Activated T-helper 2 cell treated with anti-CD3 and anti-CD28 coated beads, Interferon-gamma antibody, Interleukin-2, Interleukin-4, amounts not matched to agents 10 μg/mL and 5 μg/mL and 100 μg/mL, durations not matched to agents 14 hours and 24 hours and 36 hours (primary cell): ENCODE measurements around the gene SLC7A8. TPM values are rescaled to one million over a fixed set of nuclear protein-coding genes. Genes with fewer than 3 reads are reported as not detected.

Experiments
- DNase-seq: peaks from one replicate; pipeline ENCODE4 v3.0.0; 2021; ENCODE audit warnings: low spot score
- H3K27ac Mint-ChIP-seq: one replicate; pipeline ENCODE4 v1.8.0; 2021; ENCODE audit warnings: mixed read lengths
- H3K27me3 Mint-ChIP-seq: one replicate; pipeline ENCODE4 v1.8.0; 2021; ENCODE audit warnings: low read depth, mixed read lengths
- H3K36me3 Mint-ChIP-seq: one replicate; pipeline ENCODE4 v1.8.0; 2021; ENCODE audit warnings: low read depth, mixed read lengths
- H3K4me1 Mint-ChIP-seq: one replicate; pipeline ENCODE4 v1.8.0; 2021; ENCODE audit warnings: low read depth, mixed read lengths
- H3K4me3 Mint-ChIP-seq: one replicate; pipeline ENCODE4 v1.8.0; 2021; ENCODE audit warnings: low read depth, mild to moderate bottlenecking, moderate library complexity, mixed read lengths
- H3K9me3 Mint-ChIP-seq: one replicate; pipeline ENCODE4 v1.8.0; 2021; ENCODE audit warnings: mixed read lengths
- intact Hi-C: fragments of 100-400 bp; cut with micrococcal nuclease; formaldehyde crosslinking; loops from one replicate; pipeline ENCODE4 v1.15.1; 2023
- total RNA-seq: library from RNA; stranded (reverse); gene quantifications from 2 replicates; pipeline ENCODE4 v1.2.3, GENCODE V29; 2022

The SLC7A8 gene
- total RNA-seq, 1 donor from 2014 or later, result 5.3 TPM

DNA sequence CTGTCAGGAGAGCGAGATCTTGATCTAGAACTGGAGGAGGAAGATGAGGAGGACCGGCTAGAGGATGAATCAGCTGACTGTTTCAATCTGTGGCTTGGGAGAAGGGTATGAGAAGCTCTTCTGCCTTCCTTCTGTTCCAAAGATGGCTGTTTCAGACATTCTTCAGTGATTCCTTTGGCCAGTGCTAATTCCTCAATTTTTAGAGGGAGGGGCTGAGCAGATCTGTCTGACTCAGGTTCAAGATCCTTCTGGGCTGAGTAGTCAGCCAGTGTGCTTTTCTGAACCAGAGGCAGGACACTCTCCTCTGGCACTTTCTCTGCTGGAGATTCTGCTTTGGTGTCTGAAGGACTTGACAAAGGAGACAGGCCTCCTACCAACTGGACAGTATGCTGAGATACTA is 103.7 kb downstream of the SLC7A8 start:
- Mint-ChIP-seq H3K27ac (no peak overlapping the region), H3K27me3 (no peaks in the 10 kb centered on the region), H3K4me3 (no peak overlapping the region), H3K9me3 (no peaks in the 10 kb centered on the region), H3K4me1 (peaks cover 5% of the 10 kb centered on the region), H3K36me3 (peaks cover 70% of the 10 kb centered on the region)
- intact Hi-C loops, result no loop called here
- no peak for DNase-seq

- H3K9me3 Mint-ChIP-seq, result no peaks in the 10 kb centered on the region
- peaks cover 72% of the 10 kb centered on the region for H3K36me3 Mint-ChIP-seq
- H3K4me1 Mint-ChIP-seq, result peaks cover 3% of the 10 kb centered on the region
- no peak overlapping the region for H3K4me3 Mint-ChIP-seq
- no peak for DNase-seq
- intact Hi-C loops, result no loop called here
- no peak overlapping the region for H3K27ac Mint-ChIP-seq
- H3K27me3 Mint-ChIP-seq, result no peaks in the 10 kb centered on the region
These were observed 104.8 kb downstream of the SLC7A8 start for GRCh38 chr14:23078692-23079116.

DNA sequence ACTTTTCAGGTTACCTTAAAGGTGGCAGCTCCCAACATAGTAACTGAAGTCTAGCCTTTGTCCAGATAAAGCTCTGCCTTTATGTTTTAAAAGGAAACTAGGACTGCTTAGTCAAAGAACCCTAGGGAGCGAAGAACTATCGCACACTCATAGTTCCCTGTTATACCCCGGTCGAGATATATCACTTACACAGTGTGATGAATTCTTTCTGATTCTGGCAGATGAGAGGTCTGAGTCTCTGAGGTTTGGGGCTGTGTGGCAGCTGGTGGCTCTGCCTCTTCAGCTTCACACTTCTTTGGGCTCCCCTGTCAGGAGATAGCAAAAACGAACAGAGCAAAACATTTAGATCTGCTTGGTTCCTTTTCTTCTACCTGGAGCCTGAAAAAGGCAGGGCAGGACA is 105.5 kb downstream of the SLC7A8 start:
- Mint-ChIP-seq H3K36me3 (peaks cover 74% of the 10 kb centered on the region), H3K4me3 (no peak overlapping the region), H3K27ac (no peak overlapping the region), H3K9me3 (no peaks in the 10 kb centered on the region), H3K4me1 (peaks cover 3% of the 10 kb centered on the region), H3K27me3 (no peaks in the 10 kb centered on the region)
- intact Hi-C loops, result no loop called here
- no peak for DNase-seq

GRCh38 chr14:23076785-23077408 is 106.6 kb downstream of the SLC7A8 start:
- H3K27me3 Mint-ChIP-seq, result no peaks in the 10 kb centered on the region

More at GRCh38 chr14:23076785-23077408, 106.6 kb downstream of the SLC7A8 start:
- DNase-seq, result no peak
- no peaks in the 10 kb centered on the region for H3K9me3 Mint-ChIP-seq
- H3K36me3 Mint-ChIP-seq, result peaks cover 83% of the 10 kb centered on the region
- intact Hi-C loops, result no loop called here
- H3K4me1 Mint-ChIP-seq, result peaks cover 8% of the 10 kb centered on the region
- H3K4me3 Mint-ChIP-seq, result no peak overlapping the region
- H3K27ac Mint-ChIP-seq, result no peak overlapping the region

Other genes starting within 250 kb of the SLC7A8 start
- 63.5 and 65.5 TPM in 2 replicates for gene HAUS4, start 226.6 kb downstream of the SLC7A8 start, total RNA-seq
- 1.5 and 2.1 TPM in 2 replicates for gene AJUBA, start 201.1 kb downstream of the SLC7A8 start, total RNA-seq
- gene C14orf93, start 173.5 kb downstream of the SLC7A8 start, total RNA-seq, result 9.1 and 9.2 TPM in 2 replicates
- gene PSMB5, start 148.8 kb downstream of the SLC7A8 start, total RNA-seq, result 124 and 134 TPM in 2 replicates
- not detected in 2 replicates for gene PSMB11, start 141.4 kb downstream of the SLC7A8 start, total RNA-seq
- gene CDH24, start 126.1 kb downstream of the SLC7A8 start, total RNA-seq, result 1.4 and 2.1 TPM in 2 replicates
- gene ACIN1, start 88.5 kb downstream of the SLC7A8 start, total RNA-seq, result 209 and 213 TPM in 2 replicates
- 57.7 and 65.2 TPM in 2 replicates for gene C14orf119, start 88.2 kb downstream of the SLC7A8 start, total RNA-seq
- gene CIROP, start 78.7 kb downstream of the SLC7A8 start, total RNA-seq, result not detected in 2 replicates
- not detected in 2 replicates for gene CEBPE, start 64.4 kb downstream of the SLC7A8 start, total RNA-seq
- gene RNF212B, start 54.3 kb upstream of the SLC7A8 start, total RNA-seq, result not detected in 2 replicates
- gene HOMEZ, start 102.5 kb upstream of the SLC7A8 start, total RNA-seq, result 13.3 and 13.7 TPM in 2 replicates
- 20.3 and 21.3 TPM in 2 replicates for gene PPP1R3E, start 119.2 kb upstream of the SLC7A8 start, total RNA-seq
- gene BCL2L2, start 123.2 kb upstream of the SLC7A8 start, total RNA-seq, result 9.3 and 10.1 TPM in 2 replicates
- 241 and 259 TPM in 2 replicates for gene PABPN1, start 137.8 kb upstream of the SLC7A8 start, total RNA-seq
- 2.9 and 3.2 TPM in 2 replicates for gene SLC22A17, start 169.2 kb upstream of the SLC7A8 start, total RNA-seq
- gene EFS, start 181.5 kb upstream of the SLC7A8 start, total RNA-seq, result not detected in 2 replicates
- gene IL25, start 189.1 kb upstream of the SLC7A8 start, total RNA-seq, result not detected in 2 replicates
- not detected in 2 replicates for gene CMTM5, start 193.4 kb upstream of the SLC7A8 start, total RNA-seq
- 0.11 and 0.14 TPM in 2 replicates for gene MYH6, start 224.6 kb upstream of the SLC7A8 start, total RNA-seq